ENCODE results near the gene ATP13A5.

Gene ATP13A5

DNA sequence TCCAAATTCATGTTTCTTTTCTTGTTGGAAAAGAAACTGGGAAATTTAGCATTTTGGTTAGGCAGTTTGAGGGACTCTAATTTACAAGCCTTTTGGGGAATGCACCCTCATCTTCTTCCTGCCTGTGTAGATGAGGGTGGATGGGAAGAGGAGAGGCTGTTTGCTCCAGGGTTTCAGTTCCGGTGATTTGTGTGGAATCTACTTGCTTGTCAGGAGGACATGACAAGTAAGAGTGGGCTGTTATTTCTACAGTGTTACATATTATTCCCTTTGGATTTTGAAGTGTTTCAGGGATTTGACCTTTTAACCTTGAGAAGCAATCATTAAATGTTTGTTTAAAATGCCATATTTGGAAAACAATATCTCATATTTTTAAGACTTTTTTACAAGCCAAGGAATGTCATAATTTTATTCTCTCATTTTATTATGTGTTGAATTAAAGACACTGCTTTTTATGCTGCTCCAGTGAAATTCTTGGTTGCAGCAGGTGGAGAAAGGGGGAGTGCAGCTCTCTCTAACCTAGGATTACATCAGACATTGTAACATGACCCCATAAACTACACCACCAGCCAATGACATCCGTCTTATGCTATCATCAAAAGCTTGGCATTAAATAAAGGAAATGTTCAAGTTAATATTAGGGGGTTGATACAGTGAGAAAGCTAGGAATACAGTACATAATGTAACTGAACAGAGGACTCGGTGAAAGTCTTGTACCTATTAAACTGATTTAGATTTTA, 107.3 kb downstream of the ATP13A5 start:
- no peak overlapping the region for H3K4me3 ChIP-seq (replicated peaks in 1 of 2; ENCODE audit: low read depth in 2 of 2, low read length in 2 of 2)
- DNase-seq (ENCODE audit: low read depth in 2 of 2): no peak
- TF ChIP-seq, protein P1, sequence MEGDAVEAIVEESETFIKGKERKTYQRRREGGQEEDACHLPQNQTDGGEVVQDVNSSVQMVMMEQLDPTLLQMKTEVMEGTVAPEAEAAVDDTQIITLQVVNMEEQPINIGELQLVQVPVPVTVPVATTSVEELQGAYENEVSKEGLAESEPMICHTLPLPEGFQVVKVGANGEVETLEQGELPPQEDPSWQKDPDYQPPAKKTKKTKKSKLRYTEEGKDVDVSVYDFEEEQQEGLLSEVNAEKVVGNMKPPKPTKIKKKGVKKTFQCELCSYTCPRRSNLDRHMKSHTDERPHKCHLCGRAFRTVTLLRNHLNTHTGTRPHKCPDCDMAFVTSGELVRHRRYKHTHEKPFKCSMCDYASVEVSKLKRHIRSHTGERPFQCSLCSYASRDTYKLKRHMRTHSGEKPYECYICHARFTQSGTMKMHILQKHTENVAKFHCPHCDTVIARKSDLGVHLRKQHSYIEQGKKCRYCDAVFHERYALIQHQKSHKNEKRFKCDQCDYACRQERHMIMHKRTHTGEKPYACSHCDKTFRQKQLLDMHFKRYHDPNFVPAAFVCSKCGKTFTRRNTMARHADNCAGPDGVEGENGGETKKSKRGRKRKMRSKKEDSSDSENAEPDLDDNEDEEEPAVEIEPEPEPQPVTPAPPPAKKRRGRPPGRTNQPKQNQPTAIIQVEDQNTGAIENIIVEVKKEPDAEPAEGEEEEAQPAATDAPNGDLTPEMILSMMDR (IDR thresholded peaks at IDR 0.05; ENCODE audit: low read depth, low read length): no peak

DNA sequence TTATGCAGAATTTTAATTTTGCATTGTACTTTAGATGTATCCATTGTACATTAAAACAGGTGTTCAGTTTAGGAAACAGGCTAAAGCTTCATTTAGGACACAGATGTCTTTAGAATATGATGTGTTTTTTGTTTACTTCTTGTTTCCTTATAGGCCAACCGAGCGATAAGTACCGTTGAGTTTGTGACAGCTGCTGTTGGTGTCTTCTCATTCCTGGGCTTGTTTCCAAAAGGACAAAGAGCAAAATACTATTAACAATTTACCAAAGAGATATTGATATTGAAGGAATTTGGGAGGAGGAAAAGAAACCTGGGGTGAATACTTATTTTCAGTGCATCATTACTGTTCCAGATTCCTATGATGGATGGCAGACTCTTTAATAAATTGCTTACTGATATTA, 108.1 kb downstream of the ATP13A5 start:
- H3K4me3 ChIP-seq (replicated peaks in 1 of 2; ENCODE audit: low read depth in 2 of 2, low read length in 2 of 2): no peak overlapping the region
- DNase-seq (ENCODE audit: low read depth in 2 of 2): no peak
- TF ChIP-seq, protein P1 (IDR thresholded peaks at IDR 0.05; ENCODE audit: low read depth, low read length): no peak

DNA sequence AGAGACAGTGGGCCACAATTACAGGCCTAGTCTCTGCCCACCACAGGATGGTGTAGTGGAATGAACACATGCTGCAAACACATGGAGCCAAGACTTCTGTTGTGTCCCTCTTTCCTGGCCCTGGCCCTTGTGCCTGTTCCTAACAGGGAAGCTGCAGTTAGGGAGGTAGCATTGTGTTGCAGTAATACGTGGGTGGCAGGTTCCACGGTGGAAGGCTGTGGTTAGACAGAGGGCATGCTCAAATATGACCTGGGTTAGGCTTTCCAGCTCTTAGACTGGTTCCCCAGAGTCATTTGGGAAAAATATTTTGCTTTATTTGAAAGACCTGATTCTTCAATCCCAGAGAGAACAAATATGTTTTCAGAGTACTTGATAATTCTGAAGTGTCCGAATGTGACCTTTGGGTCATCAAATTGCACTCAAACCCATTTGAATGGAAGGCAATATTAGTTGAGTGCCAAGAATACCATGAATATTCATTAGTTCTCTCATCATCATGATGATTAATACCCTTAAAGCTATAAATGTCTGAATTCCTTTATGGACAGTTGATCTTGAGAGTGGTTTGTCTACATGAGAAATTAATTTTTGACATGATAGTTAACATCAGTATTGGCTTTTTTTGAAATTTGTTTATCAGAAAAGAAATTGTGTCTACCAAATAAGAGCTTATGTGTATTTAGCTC, 109.1 kb downstream of the ATP13A5 start:
- TF ChIP-seq, protein P1 (IDR thresholded peaks at IDR 0.05; ENCODE audit: low read depth, low read length): no peak
- no peak overlapping the region for H3K4me3 ChIP-seq (replicated peaks in 1 of 2; ENCODE audit: low read depth in 2 of 2, low read length in 2 of 2)

DNA sequence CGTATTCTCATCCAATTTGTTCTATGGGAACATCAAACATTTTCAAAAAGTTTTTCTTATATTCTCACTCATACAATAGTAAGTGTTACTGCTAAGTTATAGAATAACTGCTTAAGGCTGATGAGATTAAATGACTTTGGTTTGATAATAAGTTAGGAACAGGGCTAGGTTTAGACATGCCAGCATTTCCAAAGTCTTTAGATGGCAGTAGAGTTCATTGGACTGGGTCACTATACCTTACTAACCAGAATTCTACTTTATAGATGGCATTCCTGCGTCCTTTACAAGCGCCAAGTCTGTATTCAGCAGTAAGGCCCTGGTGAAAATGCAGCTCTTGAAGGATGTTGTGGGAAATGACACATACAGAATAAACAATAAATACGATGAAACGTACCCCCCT, 115.8 kb downstream of the ATP13A5 start:
- TF ChIP-seq, protein P1 (IDR thresholded peaks at IDR 0.05; ENCODE audit: low read depth, low read length): no peak
- DNase-seq (ENCODE audit: low read depth in 2 of 2): no peak
- H3K4me3 ChIP-seq (replicated peaks in 1 of 2; ENCODE audit: low read depth in 2 of 2, low read length in 2 of 2): no peak overlapping the region

More for the DNA sequence above, 109.1 kb downstream of the ATP13A5 start:
- no peak for DNase-seq (ENCODE audit: low read depth in 2 of 2)

DNA sequence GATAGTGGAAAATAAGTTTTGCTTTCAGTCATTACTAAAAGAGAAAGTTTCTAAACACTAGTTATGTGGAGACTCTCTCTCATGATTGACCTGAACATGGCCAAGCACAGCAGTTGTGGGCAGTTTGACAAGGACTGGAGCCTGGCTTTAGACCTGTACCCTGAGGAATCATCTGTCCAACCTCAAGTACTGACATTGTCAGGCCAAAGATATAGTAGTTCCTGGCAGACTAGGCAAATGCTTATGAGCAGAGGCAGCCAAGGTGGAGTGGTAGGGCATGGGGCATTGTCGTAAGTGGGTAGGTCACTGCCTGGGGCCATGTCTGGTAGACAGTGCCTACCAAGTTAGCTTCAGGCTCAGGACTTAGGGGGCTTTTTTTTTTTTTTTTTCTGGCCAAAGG, 116.6 kb downstream of the ATP13A5 start:
- H3K4me3 ChIP-seq (replicated peaks in 1 of 2; ENCODE audit: low read depth in 2 of 2, low read length in 2 of 2): no peak overlapping the region
- TF ChIP-seq, protein P1 (IDR thresholded peaks at IDR 0.05; ENCODE audit: low read depth, low read length): no peak
- no peak for DNase-seq (ENCODE audit: low read depth in 2 of 2)

DNA sequence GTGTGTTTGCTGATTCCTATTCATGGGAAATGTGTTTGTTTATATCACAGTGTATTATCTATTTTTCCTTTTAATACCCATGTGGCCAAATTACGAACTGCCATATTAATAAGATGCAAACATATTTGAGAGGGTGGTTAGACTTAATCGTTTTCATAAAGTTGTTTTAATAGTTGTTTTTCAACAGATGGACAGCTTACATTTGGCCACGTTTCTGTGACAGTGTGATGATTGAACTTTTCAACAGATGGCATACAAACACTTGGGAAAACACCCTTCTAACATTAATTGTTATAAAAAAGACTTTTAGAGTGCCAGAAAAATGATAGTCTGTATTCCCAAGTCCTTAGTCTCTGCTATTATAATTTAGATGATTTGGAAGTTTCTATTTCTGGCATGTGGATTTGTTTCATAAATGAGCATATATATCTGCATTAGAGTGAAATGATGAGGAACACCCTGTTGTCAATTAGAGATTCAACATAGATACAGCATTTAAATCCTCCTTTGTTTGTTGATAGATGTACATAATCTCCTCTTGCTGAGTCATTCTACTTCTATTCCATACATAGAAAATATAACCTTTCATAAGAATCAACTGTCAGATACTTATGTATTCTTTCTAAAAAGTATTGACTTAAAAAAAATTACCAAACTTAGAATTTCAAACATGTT, 124.4 kb downstream of the ATP13A5 start:
- no peak for DNase-seq (ENCODE audit: low read depth in 2 of 2)
- TF ChIP-seq, protein P1 (IDR thresholded peaks at IDR 0.05; ENCODE audit: low read depth, low read length): no peak
- H3K4me3 ChIP-seq (replicated peaks in 1 of 2; ENCODE audit: low read depth in 2 of 2, low read length in 2 of 2): no peak overlapping the region

Data from cardiac fibroblast (primary cell).